IPS-20b (cell line): Measurements from ENCODE around the gene AGO3.
"Not testable (repeated sequence)": the region's sequence is repeated elsewhere in the genome, so short reads cannot be mapped to it uniquely, and the experiment has no call there.

Experiments
- H3K27ac ChIP-seq: one replicate; pipeline ENCODE4 v1.5.1; 2013; ENCODE audit warnings: low read length
- H3K27me3 ChIP-seq: 2 replicates; pipeline ENCODE4 v1.6.1; 2013; ENCODE audit warnings: mild to moderate bottlenecking, low read length, inconsistent platforms; ENCODE audit not compliant: insufficient read depth
- H3K36me3 ChIP-seq: 2 replicates; pipeline ENCODE4 v1.6.1; 2013; ENCODE audit warnings: low read depth, mild to moderate bottlenecking, inconsistent platforms, low read length, moderate library complexity; ENCODE audit not compliant: insufficient read depth
- H3K4me1 ChIP-seq: 2 replicates; pipeline ENCODE4 v1.6.1; 2013; ENCODE audit warnings: mild to moderate bottlenecking, control low read depth, inconsistent platforms, low read length, moderate library complexity; ENCODE audit not compliant: insufficient read depth
- H3K4me3 ChIP-seq: 2 replicates; pipeline ENCODE4 v1.5.1; 2013; ENCODE audit warnings: mild to moderate bottlenecking, low read length, inconsistent platforms
- H3K9ac ChIP-seq: 2 replicates; pipeline ENCODE4 v1.6.1; 2013; ENCODE audit warnings: low read depth, mild to moderate bottlenecking, inconsistent platforms, low read length, moderate library complexity
- H3K9me3 ChIP-seq: 2 replicates; pipeline ENCODE4 v1.6.1; 2013; ENCODE audit warnings: mild to moderate bottlenecking, low read depth, low read length, inconsistent platforms; ENCODE audit not compliant: insufficient read depth

Gene AGO3

DNA sequence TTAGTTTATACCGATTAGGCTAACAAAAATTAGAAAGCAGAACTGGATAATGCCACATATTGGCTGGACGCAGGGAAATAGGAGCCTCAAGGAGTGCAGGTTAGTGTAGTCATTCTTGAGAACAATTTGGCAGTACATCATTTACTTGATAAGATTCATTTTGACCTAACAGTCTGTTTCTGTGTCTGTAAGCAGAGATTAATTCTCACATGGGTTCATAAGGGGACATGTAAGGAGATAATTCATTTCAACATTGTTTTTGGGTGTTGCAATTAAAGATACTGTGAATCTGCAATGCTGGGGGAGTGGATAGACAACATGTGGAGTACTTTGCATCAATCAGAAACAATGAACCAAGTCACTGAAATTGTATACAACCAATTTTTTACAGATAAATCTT is 32.0 kb downstream of the AGO3 start:
- H3K27ac ChIP-seq: no peak overlapping the region
- no peaks in the 10 kb centered on the region for H3K4me1 ChIP-seq
- H3K9ac ChIP-seq: no peak overlapping the region
- no peak overlapping the region for H3K4me3 ChIP-seq
- peaks cover 6% of the 10 kb centered on the region for H3K36me3 ChIP-seq
- no peaks in the 10 kb centered on the region for H3K9me3 ChIP-seq
- no peaks in the 10 kb centered on the region for H3K27me3 ChIP-seq

DNA sequence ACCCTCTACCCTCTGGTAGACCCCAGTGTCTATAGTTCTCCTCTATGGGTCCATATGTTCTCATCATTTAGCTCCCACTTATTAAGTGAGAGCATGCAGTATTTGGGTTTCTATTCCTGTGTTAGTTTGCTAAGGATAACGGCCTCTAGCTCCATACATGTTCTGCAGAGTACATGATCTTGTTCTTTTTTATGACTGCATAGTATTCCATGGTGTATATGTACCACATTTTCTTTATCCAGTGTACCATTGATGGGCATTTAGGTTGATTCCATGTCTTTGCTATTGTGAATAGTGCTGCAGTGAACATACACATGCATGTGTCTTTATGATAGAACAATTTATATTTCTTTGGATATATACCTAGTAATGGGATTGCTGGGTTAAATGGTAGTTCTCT is 33.4 kb downstream of the AGO3 start:
- H3K27ac ChIP-seq, H3K9me3 ChIP-seq, H3K4me1 ChIP-seq, H3K4me3 ChIP-seq, H3K27me3 ChIP-seq, H3K9ac ChIP-seq: not testable (repeated sequence)
- peaks cover 13% of the 10 kb centered on the region for H3K36me3 ChIP-seq

DNA sequence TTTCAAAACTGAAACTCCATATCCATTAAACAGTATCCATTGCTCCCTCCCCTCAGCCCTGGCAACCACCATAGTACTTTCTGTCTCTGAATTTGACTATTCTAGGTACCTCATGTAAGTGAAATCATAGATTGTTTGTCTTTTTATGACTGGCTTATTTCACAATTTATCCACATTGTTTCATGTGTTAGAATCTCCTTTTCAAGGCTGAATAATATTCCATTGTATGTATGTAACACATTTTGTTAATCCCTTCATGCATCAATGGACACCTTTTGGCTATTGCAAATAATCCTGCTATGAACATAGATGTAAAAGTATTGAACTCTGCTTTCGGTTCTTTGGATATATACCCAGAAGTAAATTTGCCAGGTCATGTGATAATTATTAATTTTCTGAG is 37.5 kb downstream of the AGO3 start:
- no peaks in the 10 kb centered on the region for H3K9me3 ChIP-seq
- no peaks in the 10 kb centered on the region for H3K27me3 ChIP-seq
- no peak overlapping the region for H3K27ac ChIP-seq
- H3K9ac ChIP-seq: no peak overlapping the region
- H3K4me1 ChIP-seq: no peaks in the 10 kb centered on the region
- no peak overlapping the region for H3K4me3 ChIP-seq
- H3K36me3 ChIP-seq: peaks cover 23% of the 10 kb centered on the region

DNA sequence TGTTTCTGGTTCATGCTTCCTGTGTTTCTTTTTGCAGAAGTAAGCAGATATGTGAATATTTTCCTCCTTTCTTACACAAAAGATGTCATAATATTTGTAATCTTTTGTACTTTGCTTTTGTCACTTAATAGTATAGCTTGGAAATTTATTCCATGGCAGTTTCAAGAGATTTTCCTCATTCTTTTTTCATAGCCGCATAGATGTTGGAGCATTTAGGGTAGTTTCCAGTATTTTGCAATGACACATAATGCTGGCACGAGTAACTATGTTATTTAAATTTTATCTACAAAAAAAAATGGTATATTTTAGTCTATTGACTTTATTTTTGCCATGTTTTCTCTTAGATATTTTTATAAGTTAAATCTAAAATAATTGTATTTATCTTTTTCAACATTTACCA is 40.7 kb downstream of the AGO3 start:
- peaks cover 35% of the 10 kb centered on the region for H3K36me3 ChIP-seq
- H3K9me3 ChIP-seq: no peaks in the 10 kb centered on the region
- no peaks in the 10 kb centered on the region for H3K27me3 ChIP-seq
- H3K27ac ChIP-seq: no peak overlapping the region
- H3K4me1 ChIP-seq: no peaks in the 10 kb centered on the region
- H3K4me3 ChIP-seq: no peak overlapping the region
- no peak overlapping the region for H3K9ac ChIP-seq

DNA sequence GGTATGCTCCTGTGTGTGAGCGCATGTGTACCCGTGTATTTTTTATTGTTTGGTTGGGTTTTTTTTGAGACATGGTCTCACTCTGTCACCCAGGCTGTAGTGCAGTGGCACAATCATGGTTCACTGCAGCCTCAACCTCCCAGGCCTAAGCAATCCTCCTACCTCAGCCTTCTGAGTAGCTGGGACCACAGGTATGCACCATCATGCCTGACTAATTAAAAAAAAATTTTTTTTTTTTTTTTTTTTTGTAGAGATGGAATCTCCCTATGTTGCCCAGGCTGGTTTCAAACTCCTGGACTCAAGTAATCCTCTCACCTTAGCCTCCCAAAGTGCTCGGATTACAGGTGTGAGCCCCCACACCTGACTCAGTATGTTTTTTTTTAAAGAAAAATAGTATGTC is 41.7 kb downstream of the AGO3 start:
- H3K9ac ChIP-seq, H3K9me3 ChIP-seq, H3K27me3 ChIP-seq, H3K27ac ChIP-seq, H3K4me3 ChIP-seq, H3K4me1 ChIP-seq: not testable (repeated sequence)
- H3K36me3 ChIP-seq: peaks cover 34% of the 10 kb centered on the region

DNA sequence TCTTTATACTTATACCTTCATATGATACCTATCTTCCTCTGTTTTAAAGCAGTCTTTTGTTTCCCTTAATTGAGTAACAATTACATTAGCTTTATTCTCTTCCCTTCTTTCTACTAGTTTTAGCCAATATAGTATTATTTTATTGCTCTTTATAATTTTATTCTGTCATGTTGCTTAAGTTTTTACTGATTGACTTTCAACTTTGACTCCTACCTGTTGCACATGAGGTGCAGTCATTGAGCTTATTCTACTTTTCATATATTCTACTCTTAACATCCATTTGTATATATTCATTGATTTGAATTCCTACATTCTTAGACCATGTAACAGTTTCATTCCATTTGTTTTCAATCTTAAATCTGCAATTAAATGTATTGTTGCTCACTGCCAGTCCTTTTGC is 49.2 kb downstream of the AGO3 start:
- H3K4me1 ChIP-seq: no peaks in the 10 kb centered on the region
- H3K9ac ChIP-seq: no peak overlapping the region
- H3K4me3 ChIP-seq: no peak overlapping the region
- H3K36me3 ChIP-seq: peaks cover 31% of the 10 kb centered on the region; the same call in 1 of the 2 replicates
- no peak overlapping the region for H3K27ac ChIP-seq
- no peaks in the 10 kb centered on the region for H3K27me3 ChIP-seq
- H3K9me3 ChIP-seq: no peaks in the 10 kb centered on the region

DNA sequence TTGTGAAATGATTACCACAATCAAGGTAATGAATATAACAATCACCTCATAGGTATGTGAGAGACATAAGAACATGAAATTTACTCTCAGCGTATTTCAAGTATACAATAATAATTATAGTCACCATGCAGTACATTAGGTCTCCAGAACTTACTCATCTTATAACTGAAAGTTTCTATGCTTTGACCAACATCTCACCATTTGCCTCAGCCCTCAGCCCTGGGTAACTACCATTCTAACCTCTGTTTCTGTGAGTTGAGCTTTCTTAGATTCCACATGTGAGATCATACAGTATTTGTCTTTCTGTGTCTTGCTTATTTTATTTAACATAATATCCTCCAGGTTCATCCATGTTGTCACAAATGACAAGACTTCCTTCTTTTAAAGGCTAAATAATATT is 57.3 kb downstream of the AGO3 start:
- Histone ChIP-seq H3K9me3 (no peaks in the 10 kb centered on the region), H3K4me3 (no peak overlapping the region), H3K4me1 (no peaks in the 10 kb centered on the region), H3K27me3 (no peaks in the 10 kb centered on the region), H3K27ac (no peak overlapping the region), H3K9ac (no peak overlapping the region), H3K36me3 (peaks cover 23% of the 10 kb centered on the region; the same call in 1 of the 2 replicates)

DNA sequence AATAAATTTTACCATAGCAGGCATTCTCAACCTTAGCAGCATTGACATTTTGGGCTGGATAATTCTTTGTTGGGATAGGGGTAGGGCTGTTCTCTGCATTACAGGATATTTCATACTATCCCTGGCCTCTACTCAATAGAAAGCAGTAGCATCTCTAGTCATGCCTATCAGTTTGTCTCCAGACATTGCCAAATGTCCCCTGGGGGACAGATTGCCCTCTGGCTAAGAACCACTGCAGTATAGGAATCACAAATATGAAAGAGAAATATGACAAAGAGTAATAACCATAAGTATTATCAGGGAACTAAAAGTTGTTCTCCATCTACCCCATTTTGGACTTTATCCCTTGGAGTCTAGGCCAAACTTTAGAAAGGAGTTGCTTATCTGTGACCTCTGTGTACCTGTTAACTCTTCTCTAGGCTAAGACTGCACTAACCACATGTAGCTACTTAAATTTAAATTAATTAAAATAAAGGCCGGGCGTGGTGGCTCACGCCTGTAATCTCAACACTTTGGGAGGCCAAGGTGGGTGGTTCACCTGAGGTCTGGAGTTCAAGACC is 76.1 kb downstream of the AGO3 start:
- Histone ChIP-seq H3K4me3 (no peak overlapping the region), H3K36me3 (peaks cover 11% of the 10 kb centered on the region), H3K9ac (no peak overlapping the region), H3K27ac (no peak overlapping the region), H3K4me1 (no peaks in the 10 kb centered on the region; the same call in 1 of the 2 replicates), H3K9me3 (no peaks in the 10 kb centered on the region), H3K27me3 (no peaks in the 10 kb centered on the region)

DNA sequence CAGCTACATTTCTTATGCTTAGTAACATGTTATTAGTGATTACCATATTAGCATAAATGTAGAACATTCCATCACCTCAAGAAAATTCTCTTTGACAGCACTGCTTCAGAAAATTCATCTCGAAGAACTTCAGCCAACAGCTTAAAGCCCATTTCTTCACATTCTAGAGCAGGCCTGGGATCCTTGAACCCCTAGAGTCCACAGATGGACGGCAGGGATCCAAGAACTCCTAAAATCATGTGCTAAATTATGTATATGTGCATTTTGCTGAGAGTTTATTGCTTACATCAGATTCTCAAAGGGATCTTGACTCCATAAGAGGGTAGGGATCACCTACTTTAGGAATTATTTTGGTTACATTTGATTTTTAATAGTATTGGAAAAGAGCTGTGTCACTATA is 76.8 kb downstream of the AGO3 start:
- Histone ChIP-seq H3K36me3 (peaks cover 11% of the 10 kb centered on the region), H3K4me3 (no peak overlapping the region), H3K4me1 (no peaks in the 10 kb centered on the region; the same call in 1 of the 2 replicates), H3K27ac (no peak overlapping the region), H3K27me3 (no peaks in the 10 kb centered on the region), H3K9me3 (no peaks in the 10 kb centered on the region), H3K9ac (no peak overlapping the region)

DNA sequence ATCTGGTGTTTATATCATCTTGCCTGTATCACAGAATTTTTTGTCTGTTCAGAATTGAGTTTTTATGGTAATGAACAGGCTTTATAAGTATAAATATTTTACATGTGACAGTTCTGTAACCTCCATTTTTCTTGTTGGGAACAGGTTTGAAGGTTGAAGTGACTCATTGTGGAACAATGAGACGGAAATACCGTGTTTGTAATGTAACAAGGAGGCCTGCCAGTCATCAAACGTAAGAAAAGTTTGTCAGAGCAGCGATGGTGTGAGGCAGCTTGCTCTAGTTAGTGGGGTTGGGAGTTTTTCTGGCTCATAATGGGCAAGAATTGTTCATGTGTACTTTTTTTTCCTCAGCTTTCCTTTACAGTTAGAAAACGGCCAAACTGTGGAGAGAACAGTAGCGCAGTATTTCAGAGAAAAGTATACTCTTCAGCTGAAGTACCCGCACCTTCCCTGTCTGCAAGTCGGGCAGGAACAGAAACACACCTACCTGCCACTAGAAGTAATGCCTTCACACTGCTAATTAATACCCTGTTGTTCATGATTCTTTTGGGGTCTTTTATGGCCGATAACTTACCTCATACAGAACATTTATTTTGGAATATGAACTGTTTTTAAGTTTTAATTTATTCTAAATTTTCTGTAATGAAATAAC is 77.8 kb downstream of the AGO3 start:
- no peak overlapping the region for H3K27ac ChIP-seq
- H3K4me1 ChIP-seq: no peaks in the 10 kb centered on the region; the same call in 1 of the 2 replicates
- no peaks in the 10 kb centered on the region for H3K9me3 ChIP-seq
- H3K4me3 ChIP-seq: no peak overlapping the region
- H3K36me3 ChIP-seq: peaks cover 16% of the 10 kb centered on the region
- H3K27me3 ChIP-seq: no peaks in the 10 kb centered on the region
- no peak overlapping the region for H3K9ac ChIP-seq

DNA sequence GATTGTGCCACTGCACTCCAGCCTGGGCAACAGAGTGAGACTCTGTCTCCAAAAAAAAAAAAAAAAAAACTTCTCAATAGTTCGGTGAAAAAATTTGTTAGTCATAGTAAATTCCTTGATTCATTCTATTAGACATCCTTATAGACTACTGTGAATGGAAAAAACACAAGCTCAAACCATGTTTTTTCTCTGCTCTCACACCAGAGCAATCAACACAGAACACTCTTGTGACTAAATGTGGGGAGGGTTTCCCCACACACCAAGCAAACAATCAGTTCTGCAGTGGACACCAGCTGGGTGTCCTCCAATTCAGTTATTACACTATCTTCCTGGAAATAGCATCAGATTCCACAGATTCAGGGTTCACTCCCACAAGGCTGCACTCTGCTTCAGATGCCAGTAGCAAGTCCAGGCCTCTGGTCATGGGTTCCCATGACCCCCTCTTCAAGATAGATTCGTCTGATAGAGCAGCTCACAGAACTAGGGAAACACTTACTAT is 83.9 kb downstream of the AGO3 start:
- Histone ChIP-seq H3K27ac (no peak overlapping the region), H3K4me1 (no peaks in the 10 kb centered on the region), H3K9ac (no peak overlapping the region), H3K4me3 (no peak overlapping the region), H3K27me3 (no peaks in the 10 kb centered on the region), H3K36me3 (peaks cover 42% of the 10 kb centered on the region), H3K9me3 (no peaks in the 10 kb centered on the region)

DNA sequence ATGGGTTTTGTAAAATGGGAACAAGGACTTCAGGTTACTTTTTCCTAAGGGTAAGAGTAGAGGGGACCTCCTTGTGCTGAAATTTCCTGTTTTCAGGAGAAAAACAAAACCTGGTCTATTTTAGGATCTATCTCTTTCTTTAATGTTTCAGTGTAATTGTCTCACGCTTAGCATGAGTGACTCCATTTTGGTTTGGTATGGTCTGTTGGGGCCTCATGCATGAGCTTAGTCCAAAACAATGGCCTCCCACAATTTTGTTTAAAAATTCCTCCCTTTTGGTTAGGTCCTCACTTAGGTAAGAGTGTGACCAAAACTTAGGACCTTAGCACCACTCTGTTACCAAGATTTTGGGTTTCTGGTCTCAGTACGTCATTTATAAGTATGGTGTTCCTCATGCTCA is 85.8 kb downstream of the AGO3 start:
- Histone ChIP-seq H3K9ac (no peak overlapping the region), H3K27ac (no peak overlapping the region), H3K36me3 (peaks cover 42% of the 10 kb centered on the region), H3K4me1 (no peaks in the 10 kb centered on the region), H3K9me3 (no peaks in the 10 kb centered on the region), H3K27me3 (no peaks in the 10 kb centered on the region), H3K4me3 (no peak overlapping the region)
